Measurements from ENCODE around the gene ZMIZ2.

The ZMIZ2 gene

GRCh38 chr7:44768628-44769371, 20.2 kb downstream of the ZMIZ2 start:
- H3K27me3 ChIP-seq (ENCODE audit: low read length): no peaks in the 10 kb centered on the region
- no peak overlapping the region for H3K9ac ChIP-seq (ENCODE audit: low read length)
- no peak overlapping the region for H3K4me3 ChIP-seq (ENCODE audit: insufficient read depth, low read length, poor library complexity, severe bottlenecking)
- H3K4me2 ChIP-seq (ENCODE audit: low read depth, low read length, poor library complexity, severe bottlenecking): no peak overlapping the region
- no peaks in the 10 kb centered on the region for H4K20me1 ChIP-seq (ENCODE audit: low read depth, low read length)
- no peaks in the 10 kb centered on the region for H3K9me3 ChIP-seq (ENCODE audit: insufficient read depth, low read length)
- H3K9me2 ChIP-seq (replicated peaks; ENCODE audit: insufficient read depth, low read length): no peaks in the 10 kb centered on the region
- H2AFZ ChIP-seq (ENCODE audit: low read depth, low read length, severe bottlenecking): no peak overlapping the region
- TF ChIP-seq CTCF (IDR thresholded peaks at IDR 0.05; ENCODE audit: insufficient read depth, low read length, poor library complexity, severe bottlenecking) (no peak), EZH2phosphoT487 (conservative IDR thresholded peaks at IDR 0.05; ENCODE audit: low read length) (no peak)
- H3K36me3 ChIP-seq (ENCODE audit: low read length): no peaks in the 10 kb centered on the region
- H3K79me2 ChIP-seq (ENCODE audit: insufficient read depth, low read length): no peaks in the 10 kb centered on the region
- H3K27ac ChIP-seq (ENCODE audit: low read depth, low read length): no peak overlapping the region
- no peaks in the 10 kb centered on the region for H3F3A ChIP-seq (ENCODE audit: insufficient read depth)

DNA sequence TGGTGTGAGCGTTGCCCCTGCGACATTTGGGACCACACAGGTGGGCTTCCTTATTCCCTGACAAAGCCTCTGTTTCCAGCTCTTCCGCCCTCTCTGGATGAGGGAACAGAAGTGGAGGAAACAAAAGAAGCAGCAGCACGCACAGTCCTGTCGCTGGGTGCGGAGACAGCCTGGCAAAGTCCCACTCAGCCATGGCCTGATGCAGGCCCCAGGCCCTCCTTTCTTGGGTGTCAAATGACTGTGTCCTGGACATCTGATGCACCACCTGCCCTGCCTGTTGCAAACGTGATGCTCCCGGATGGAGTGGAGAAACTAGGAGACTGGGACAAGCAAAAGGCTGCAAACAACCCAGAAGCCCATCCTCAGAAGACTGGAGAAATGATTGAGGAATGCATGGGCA, 20.7 kb downstream of the ZMIZ2 start:
- Histone ChIP-seq H2AFZ (ENCODE audit: low read depth, low read length, severe bottlenecking) (no peak overlapping the region), H3K36me3 (ENCODE audit: low read length) (no peaks in the 10 kb centered on the region), H3K27ac (ENCODE audit: low read depth, low read length) (no peak overlapping the region), H3K79me2 (ENCODE audit: insufficient read depth, low read length) (no peaks in the 10 kb centered on the region), H3K9me2 (replicated peaks; ENCODE audit: insufficient read depth, low read length) (no peaks in the 10 kb centered on the region), H3K4me2 (ENCODE audit: low read depth, low read length, poor library complexity, severe bottlenecking) (no peak overlapping the region), H3K4me3 (ENCODE audit: insufficient read depth, low read length, poor library complexity, severe bottlenecking) (no peak overlapping the region), H3K27me3 (ENCODE audit: low read length) (no peaks in the 10 kb centered on the region), H3F3A (ENCODE audit: insufficient read depth) (no peaks in the 10 kb centered on the region), H3K9ac (ENCODE audit: low read length) (no peak overlapping the region), H4K20me1 (ENCODE audit: low read depth, low read length) (no peaks in the 10 kb centered on the region), H3K9me3 (ENCODE audit: insufficient read depth, low read length) (no peaks in the 10 kb centered on the region)
- TF ChIP-seq EZH2phosphoT487 (conservative IDR thresholded peaks at IDR 0.05; ENCODE audit: low read length): no peak
- TF ChIP-seq CTCF (IDR thresholded peaks at IDR 0.05; ENCODE audit: insufficient read depth, low read length, poor library complexity, severe bottlenecking): no peak

GRCh38 chr7:44769776-44770294, 21.2 kb downstream of the ZMIZ2 start:
- Histone ChIP-seq H3K9ac (ENCODE audit: low read length) (no peak overlapping the region), H3K4me3 (ENCODE audit: insufficient read depth, low read length, poor library complexity, severe bottlenecking) (no peak overlapping the region), H3F3A (ENCODE audit: insufficient read depth) (no peaks in the 10 kb centered on the region), H3K36me3 (ENCODE audit: low read length) (no peaks in the 10 kb centered on the region), H2AFZ (ENCODE audit: low read depth, low read length, severe bottlenecking) (no peak overlapping the region), H3K79me2 (ENCODE audit: insufficient read depth, low read length) (no peaks in the 10 kb centered on the region), H3K9me3 (ENCODE audit: insufficient read depth, low read length) (no peaks in the 10 kb centered on the region), H3K27me3 (ENCODE audit: low read length) (no peaks in the 10 kb centered on the region), H3K27ac (ENCODE audit: low read depth, low read length) (no peak overlapping the region), H3K4me2 (ENCODE audit: low read depth, low read length, poor library complexity, severe bottlenecking) (no peak overlapping the region), H4K20me1 (ENCODE audit: low read depth, low read length) (no peaks in the 10 kb centered on the region), H3K9me2 (replicated peaks; ENCODE audit: insufficient read depth, low read length) (no peaks in the 10 kb centered on the region)
- TF ChIP-seq EZH2phosphoT487 (conservative IDR thresholded peaks at IDR 0.05; ENCODE audit: low read length) (no peak), CTCF (IDR thresholded peaks at IDR 0.05; ENCODE audit: insufficient read depth, low read length, poor library complexity, severe bottlenecking) (no peak)

All from SU-DHL-6 (cell line).